NCI-H345 treated with DMSO at 0.1 percent for 48 hours (cell line): ENCODE measurements around the gene FBXO15.
A peak's percentile ranks its signal among the peaks of the same experiment; 100 is the strongest.

Source experiments
- DNase-seq: peaks from one replicate; lab custom pipeline; 2025; ENCODE audit not compliant: unreplicated experiment; lab: John Stamatoyannopoulos, UW

FBXO15 gene, protein sequence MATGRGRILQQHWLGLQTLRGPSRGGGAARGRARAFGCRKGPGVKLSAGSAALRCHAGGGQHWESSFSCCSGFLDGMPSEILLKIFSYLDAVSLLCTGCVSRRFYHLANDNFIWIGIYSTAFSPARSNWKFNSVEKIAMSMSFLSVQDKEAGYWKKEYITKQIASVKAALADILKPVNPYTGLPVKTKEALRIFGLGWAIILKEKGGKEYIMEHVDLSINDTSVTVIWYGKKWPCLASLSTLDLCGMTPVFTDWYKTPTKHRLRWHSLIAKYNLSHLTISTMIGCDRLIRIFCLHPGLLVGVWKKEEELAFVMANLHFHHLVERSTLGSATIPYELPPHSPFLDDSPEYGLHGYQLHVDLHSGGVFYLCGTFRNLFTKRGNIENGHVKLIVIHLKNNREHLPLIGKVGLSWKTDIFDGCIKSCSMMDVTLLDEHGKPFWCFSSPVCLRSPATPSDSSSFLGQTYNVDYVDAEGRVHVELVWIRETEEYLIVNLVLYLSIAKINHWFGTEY

DNA sequence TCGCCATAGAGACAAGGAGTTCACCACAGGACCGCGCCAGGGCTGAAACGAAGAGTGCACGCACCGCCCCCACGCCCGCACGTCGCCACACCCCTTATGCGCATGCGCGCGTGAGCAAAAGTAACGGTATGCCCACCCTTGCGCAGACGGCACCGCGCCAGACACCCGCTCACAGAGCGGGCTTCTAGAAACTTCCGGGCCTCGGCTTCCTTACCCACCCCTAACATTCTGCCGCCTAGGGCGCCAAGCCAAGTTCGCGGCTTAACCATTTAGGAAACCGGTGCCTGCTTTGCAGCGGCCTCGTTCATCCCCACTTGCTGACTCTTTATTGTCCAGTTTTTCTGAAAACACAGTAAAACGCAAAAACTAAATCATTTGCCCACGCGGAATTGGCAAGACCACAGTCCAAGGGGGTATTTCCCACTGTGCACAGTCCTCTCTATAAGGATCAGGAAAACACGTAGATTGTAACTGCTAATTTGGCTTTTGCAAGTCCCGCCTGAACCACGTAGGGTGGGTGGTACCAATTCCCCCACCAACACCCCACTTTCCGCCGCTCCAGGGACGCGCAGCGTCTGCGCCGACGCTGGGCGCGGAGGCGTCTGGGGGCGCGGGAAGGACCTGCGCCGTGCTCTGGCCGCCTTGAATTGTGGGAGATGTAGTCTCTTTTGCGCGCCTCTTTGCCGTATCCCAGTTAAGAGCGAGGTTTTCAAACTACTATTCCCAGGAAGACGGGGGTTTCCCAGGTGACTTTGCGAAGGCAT lies at the start of gene FBXO15, which contains the start of gene TIMM21:
TSS of gene FBXO15 (minus strand) at position 56 of the 764 bp plus-strand sequence. CDS start at position 7, 49 bp downstream.
TSS of gene TIMM21 (plus strand) at position 745 of the 764 bp plus-strand sequence. CDS start 286 bp downstream, outside the sequence.
- DNase-seq: peak; percentile 96

DNA sequence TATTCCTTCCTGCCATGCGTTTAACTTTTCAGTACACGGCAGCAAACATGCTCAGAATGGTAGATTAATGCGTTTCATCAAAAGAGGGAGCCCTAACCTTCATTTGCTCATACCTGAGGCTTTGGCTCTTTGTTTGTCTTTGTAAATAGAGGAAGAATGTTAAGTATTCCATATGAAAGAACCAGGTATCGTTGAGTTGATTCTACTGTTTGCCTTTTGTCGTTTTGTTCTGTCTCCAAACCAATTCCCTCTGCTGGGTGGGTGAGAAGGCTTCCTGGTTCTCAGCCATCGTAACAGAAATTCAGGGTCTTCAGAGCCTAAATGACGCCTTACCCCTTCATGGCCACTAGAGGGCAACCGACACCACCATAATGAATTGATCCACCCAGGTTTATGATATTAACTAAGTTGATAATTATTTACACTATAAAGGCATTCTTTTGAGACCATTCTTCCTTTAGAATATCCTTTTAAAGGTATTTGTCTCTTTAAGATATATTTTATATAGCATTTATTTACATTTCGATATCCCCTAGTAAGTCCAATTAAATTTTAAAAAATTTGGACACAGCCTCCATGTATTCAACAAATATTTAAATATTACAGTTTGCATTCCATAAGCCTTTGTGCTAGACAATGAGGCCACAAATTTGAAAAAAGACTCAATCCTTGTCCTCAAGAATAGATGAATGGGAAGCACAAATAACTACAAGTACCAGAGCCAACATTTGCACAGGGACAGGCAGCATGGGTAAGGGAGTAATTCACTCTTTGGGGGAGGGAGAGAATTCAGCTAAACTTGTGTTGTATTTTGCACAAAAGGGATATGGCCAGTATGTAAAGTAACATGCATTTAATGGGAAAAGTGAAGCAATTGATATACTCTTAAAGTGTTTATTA lies 48.8 kb upstream of the FBXO15 start:
- peak; percentile 50 for DNase-seq

DNA sequence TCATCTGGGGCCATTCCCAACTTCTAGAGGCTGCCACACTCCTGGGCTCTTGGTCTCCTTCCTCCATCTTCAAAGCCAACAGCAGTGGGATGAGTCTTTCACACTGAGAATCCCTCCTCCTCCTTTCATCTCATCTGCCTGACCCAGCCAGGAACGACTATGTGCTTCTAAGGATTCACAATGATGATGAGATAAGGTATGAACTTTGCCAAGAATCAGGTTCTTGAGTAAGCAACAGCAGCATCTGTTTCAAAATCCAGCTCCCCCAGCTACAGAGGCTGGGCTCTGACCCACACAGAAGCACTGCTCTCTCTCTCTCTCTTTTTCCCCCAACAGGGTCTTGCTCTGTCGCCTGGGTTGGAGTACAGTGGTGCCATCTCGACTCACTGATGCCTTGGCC lies 47.1 kb upstream of the FBXO15 start:
- no peak for DNase-seq

DNA sequence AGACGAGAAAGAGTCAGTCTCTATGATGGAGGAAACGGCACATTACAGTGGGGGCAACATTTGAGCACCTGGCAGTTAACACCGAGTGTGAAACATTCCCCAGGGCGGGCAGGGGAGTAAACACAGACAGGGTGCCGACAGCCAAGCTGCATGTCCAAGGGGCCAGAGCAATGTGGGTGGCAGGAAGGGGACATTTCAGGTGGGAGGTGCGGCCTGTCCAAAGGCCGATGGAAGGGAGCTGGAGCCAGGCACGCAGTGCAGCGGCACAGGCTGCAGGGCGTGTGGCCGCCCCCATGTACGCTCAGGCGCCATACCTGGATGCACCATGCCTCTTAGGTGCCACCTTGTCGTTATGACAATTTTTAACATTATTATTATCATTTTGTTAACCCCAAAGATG lies 43.9 kb upstream of the FBXO15 start:
- no peak for DNase-seq

DNA sequence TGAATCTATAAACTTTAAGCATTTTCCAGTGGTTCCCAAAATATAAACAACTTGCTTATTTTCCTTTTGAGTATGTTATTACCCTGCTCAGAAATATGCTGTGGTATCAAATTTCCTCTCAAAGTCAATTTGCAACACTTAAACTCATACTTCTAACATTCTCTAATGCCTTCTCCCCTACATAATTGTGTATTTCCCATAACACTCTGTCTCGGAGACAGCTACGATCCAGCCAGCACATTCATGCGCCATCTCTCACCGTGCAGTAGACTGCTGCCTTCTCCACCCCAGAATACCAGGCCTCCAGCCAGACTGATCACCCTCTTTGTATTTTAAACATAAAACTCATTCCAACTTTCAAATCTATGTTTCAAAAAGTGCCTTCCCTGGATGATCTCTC lies 42.5 kb upstream of the FBXO15 start:
- no peak for DNase-seq

DNA sequence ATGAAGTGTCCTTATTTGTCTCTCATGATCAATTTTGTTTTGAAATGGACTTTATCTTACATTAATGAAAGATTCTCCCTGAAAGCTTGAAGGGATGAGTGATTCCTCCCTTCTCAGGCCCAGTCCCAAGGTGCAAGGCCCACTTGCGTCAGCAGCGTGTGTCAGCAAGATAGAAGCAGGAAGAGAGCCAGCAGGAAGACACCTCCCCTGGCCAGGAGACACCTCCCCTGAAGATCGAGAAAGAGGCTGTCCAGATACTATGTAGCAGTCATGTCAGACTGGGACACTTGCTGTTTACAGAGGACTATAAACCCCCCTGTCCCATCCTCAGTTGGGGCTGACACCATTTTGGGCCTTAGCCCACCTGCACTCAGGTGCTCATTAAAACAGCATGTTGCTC lies 39.0 kb upstream of the FBXO15 start:
- no peak for DNase-seq

DNA sequence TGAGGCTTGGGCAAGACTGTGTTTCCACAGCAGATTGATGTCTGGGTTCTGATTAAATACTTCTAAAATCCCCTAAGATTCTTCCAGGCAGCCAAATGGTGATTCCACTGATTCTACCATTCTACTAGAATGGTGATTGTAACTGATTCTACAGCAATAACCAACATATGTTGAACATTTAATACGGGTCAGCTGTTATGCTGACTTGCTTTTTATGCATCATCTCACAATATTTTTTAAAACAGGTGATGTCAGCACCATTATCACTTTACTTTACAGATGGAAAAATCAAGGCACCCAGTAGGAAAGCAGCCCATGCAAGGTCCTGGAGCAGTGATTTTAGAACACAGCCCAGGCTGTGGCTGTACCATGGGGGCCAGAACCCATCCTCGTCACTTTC lies 38.2 kb upstream of the FBXO15 start:
- no peak for DNase-seq

DNA sequence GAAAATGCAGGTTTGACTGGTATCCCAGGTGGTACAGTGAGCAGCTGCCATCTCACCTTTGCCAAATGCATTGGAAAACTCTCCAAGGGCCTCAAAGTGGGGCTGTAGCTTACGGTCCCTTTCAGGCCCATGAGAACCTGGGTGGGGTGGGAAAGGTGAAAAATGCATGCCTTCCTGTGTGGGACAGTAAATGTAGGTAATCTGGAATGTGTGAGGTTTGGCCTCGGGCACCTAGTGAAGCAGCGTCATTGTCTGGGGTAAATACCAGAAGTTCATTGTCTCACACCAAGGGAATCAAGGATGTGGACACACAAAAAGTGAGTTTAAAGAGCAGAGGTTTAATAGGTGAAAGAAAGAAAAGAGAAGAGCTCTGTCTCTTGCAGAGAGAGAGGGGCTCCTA lies 37.2 kb upstream of the FBXO15 start:
- no peak for DNase-seq

DNA sequence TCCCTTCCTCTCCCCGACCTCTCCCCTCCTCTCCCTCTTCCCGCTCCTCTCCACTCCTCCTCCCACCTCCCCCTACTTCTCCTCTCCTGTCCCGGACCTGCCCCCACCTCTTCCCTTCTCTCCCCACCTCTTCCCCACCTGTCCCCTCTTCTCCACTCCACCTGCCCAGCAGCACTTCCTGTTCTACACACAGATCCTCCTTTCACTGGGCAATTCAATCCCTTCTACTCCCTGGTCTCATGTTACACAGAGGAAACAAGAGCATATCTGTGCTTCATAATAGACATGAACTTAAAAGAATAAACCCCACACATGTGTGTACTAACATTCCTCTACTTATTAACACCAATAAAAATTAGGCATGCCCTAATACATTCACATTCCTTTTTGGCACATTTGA lies 35.5 kb upstream of the FBXO15 start:
- DNase-seq: no peak

DNA sequence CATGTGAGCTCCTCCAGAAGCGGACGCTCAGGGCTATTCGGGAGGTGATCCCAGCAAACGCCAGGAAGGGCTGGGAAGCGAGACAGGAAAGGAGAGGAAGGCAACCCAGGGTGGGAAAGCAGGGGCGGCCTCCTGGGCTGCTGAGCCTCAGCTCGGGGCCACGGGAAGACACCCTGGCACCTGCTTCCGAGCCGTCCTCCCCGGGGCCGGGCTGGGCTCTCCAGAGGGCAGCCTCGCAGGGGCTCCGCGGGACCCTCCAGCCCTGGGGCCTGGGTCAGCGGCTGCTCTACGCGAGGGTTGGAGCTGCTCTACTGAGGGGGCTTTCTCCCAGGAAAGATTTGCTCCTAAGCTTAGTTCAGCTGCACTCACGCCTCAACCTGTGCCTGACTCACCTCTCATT lies 34.7 kb upstream of the FBXO15 start:
- no peak for DNase-seq

DNA sequence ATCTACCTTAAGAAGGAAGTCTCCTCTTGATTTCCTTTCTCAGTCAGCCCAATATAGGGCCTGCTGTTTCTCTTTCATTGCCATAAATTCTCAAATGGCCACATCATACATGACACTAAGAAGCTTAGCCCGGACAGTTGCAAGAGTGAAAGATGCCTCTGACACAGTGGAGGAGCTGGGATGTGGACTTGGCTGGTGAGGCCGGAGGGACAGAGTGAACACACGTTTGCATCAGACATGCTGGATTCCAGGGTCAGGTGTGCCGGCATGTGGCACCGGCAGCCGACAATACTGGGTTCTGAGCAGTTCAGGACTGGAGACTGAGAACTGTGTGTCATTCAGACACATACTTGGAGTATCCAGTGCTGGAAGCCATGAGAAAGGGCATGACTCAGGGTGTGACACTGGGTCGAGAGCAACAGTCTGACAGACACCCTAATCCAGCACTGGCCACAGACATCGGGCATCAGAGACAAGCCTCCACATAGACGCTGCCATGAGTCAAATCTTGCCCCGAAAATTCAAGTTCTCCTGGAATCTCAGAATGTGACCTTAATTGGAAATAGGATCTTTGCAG lies 32.1 kb upstream of the FBXO15 start:
- no peak for DNase-seq

DNA sequence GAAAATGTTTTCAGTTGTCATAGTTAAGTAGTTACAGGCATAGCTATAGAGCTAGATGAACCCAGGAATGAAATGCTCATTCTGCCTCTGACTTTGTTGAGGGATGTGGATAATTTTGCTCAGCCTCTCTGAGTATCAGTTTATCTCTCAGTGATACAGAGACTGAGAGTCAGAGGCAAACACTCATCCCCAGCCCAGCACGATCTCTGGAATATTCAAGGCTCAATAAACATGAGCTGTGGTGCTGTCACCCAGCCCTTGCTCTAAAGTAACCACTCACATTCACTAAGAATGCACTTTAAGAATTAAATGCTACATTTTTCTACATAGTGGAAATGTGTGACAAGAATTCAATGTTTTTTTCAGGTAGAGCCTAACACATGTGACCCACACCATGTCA lies 31.2 kb upstream of the FBXO15 start:
- no peak for DNase-seq

DNA sequence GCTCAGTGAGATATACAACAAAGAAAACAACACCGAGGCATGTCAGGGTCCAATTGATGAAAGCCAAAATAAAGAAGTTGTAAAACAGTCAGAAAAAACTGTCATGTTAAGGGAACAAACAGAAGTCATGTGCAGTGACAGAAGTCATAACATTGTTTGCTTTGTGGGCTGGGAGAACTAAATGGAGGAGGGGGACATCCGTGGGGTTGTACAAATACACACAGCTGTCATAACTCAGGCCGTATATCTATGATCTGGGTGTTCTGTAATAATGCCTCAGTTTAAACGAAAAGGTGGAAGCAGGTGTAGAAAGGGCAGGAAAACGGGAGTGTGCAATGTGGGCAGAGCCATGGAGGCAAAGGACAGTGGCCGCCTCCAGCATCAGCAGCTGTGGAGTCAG lies 28.0 kb upstream of the FBXO15 start:
- DNase-seq: no peak

DNA sequence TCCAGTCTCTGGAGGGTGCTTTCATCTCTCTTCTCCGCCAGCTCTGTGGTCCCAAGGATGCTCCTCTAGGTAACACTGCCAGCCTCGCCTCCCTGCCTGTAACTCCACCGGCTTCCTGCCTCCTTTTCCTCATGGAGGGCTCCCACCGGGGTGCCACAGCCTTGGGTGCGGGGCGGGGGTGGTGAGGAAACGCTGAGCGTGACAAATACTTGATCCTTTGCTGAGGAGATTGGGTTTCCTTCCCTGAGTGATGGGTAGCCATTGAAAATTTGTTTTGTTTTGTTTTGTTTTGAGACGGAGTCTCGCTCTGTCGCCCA lies 25.8 kb upstream of the FBXO15 start:
- no peak for DNase-seq

DNA sequence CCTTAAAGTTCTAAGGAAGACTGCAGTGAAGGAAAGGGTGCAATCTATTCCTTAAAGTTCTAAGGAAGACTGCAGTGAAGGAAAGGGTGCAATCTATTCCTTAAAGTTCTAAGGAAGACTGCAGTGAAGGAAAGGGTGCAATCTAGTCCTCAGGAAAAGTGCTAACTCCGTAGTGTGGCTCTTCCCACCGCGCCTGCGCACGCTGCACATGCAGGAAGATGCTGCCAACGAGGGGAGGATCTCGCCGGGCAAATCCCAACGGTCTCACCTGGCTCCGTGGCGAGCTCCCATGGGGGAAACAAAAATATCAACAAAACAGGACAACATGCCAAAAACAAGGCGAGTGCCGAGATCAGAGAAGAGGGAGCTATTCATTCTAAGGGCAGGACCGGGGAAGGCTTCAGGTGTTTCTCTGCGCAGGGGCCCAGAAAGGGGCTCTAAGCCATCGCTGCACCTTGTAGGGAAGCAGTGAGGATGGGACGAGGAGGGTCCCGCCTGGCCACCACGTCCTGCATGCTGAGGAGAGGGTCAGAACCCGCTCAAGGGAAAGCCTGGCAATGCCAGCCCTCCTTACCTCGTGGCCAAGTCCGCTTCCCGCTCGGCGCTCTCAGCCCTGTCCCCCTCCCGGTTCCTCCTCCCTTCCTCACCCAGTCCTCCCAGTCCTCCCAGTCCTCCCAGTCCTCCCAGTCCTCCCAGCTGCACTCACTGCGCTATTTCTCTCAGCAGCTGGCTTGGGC lies 25.2 kb upstream of the FBXO15 start:
- no peak for DNase-seq

DNA sequence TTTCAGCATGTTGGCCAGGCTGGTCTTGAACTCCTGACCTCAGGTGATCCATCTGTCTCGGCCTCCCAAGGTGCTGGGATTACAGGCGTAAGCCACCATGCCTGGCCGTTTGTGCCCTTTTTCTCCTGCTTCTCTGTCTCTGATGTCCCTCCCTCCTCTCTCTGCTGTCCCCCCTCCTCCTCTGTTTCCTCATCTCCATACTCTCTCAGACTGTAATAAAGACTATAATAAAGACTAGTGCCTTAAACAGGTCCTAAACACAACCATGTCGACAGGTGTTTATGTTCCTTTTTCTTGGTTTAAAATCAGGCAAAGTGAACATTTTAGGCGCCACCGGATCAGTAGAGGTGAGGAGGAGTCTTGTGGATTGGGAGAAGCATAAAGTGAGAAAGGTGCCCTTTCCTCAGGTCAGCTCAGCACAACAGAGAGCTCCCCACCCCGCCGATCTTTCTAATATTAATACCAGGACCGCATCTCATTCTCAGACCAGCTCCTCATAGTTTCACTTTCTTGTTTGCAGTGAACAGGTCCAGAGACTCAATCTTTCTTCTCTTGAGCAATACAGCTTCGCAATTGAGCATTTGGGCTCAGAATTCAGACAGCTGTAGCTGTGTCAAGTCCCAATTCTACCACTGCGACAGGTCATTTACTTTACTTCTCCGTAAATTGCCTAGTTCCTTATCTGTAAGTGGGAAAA lies 24.4 kb upstream of the FBXO15 start:
- DNase-seq: no peak

DNA sequence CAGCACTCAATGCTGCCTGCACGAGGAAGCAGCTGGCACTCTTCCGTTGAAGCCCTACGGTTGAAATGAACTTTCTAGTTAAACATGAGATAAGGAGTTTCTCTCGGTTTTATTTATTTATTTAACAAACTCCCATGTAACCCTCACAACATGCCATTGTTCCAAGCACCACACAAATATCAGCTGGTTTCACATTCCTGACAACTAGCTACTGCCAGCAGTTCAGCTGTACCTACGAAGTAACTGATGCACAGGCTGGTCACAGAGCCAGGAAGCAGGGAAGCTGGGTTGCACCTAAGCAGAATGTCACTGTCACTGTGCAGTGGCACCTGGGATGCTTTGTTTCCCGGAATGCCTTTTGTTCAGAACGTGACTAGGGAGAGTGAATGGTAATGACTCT lies 18.8 kb upstream of the FBXO15 start:
- DNase-seq: no peak

DNA sequence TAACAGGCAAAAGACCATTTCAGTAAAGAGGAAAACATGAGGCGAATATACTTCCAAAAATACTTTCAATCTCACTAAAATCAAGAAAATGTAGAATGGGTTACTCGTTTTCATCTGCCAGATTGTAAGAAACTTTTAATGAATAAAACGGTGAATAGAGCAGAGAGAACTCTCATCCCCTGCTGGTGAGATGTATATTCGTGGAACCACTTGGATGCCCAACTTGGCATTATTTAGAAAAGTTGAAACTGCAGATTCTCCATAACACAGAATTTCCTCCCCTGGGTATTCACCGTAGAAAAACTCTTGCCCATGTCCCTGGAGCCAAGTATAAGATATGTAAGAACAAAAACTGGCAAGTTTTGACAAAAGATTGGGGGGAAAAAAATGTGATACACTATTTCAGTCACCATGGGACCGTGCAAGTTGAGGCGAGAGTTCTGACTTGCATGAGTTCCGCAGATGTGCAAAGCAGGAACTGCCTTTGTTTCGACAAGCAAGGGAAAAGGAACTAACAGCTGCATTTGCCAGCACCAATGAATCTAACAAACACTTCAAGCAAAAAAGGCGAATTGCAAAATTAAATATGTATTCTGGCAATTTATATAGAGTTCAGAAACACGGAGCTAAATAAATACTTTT lies 15.5 kb upstream of the FBXO15 start:
- DNase-seq: no peak

DNA sequence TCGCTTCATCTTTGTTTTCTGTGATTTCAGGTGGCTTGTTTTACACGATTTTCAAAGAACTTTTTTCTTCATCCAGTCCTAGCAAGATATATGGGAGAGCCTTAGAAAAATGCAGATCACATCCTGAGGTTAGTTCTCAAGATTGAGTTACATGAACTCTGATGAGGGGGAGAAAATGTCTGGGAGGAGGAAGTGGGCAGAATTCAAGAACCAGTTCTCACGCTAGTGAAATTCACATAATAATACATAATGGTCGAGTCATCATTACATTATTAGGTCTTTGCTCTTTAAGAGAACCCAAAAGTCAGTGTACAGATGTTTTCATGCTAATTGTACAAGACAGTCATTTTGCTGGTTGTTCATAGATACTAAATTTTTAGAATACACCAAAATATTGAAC lies 7.6 kb upstream of the FBXO15 start:
- no peak for DNase-seq
